RPMI8226 (cell line): ENCODE results near the gene CHD3.
"Not testable (repeated sequence)": the region's sequence is repeated elsewhere in the genome, so short reads cannot be mapped to it uniquely, and the experiment has no call there.

ENCODE experiments used
- DNase-seq: peaks from one replicate; pipeline ENCODE4 v3.0.0-alpha.2; 2015

CHD3 gene

GRCh38 chr17:7940034-7940433 is 51.4 kb downstream of the CHD3 start:
- no peak for DNase-seq

GRCh38 chr17:7940743-7941142 is 52.2 kb downstream of the CHD3 start:
- no peak for DNase-seq

GRCh38 chr17:7943291-7943690 is 54.7 kb downstream of the CHD3 start:
- no peak for DNase-seq

- no peak for DNase-seq
These were observed 55.7 kb downstream of the CHD3 start for GRCh38 chr17:7944326-7944725.

- DNase-seq: no peak
These were observed 57.1 kb downstream of the CHD3 start for GRCh38 chr17:7945651-7946050.

- no peak for DNase-seq
These were observed 57.9 kb downstream of the CHD3 start for GRCh38 chr17:7946441-7946840.

GRCh38 chr17:7947651-7948050 is 59.1 kb downstream of the CHD3 start:
- DNase-seq: no peak

GRCh38 chr17:7950578-7950977 is 62.0 kb downstream of the CHD3 start:
- DNase-seq: no peak

- peak; percentile 28 for DNase-seq
These were observed 62.7 kb downstream of the CHD3 start for GRCh38 chr17:7951143-7951792.

GRCh38 chr17:7953266-7953665 is 64.7 kb downstream of the CHD3 start:
- not testable (repeated sequence) for DNase-seq

- no peak for DNase-seq
These were observed 67.0 kb downstream of the CHD3 start for GRCh38 chr17:7955414-7956227.

GRCh38 chr17:7956228-7956965 is 67.8 kb downstream of the CHD3 start:
- peak; percentile 55 for DNase-seq

- no peak for DNase-seq
These were observed 71.1 kb downstream of the CHD3 start for GRCh38 chr17:7959503-7960253.

GRCh38 chr17:7961421-7961820 is 72.8 kb downstream of the CHD3 start:
- no peak for DNase-seq
